ENCODE results near the gene PTPRK. TPM values are rescaled to one million over a fixed set of nuclear protein-coding genes. Genes with fewer than 3 reads are reported as not detected.

Gene PTPRK
- total RNA-seq, 4 donors from 2014 or later: 10.3 to 36.0 (median 20.5) TPM

DNA sequence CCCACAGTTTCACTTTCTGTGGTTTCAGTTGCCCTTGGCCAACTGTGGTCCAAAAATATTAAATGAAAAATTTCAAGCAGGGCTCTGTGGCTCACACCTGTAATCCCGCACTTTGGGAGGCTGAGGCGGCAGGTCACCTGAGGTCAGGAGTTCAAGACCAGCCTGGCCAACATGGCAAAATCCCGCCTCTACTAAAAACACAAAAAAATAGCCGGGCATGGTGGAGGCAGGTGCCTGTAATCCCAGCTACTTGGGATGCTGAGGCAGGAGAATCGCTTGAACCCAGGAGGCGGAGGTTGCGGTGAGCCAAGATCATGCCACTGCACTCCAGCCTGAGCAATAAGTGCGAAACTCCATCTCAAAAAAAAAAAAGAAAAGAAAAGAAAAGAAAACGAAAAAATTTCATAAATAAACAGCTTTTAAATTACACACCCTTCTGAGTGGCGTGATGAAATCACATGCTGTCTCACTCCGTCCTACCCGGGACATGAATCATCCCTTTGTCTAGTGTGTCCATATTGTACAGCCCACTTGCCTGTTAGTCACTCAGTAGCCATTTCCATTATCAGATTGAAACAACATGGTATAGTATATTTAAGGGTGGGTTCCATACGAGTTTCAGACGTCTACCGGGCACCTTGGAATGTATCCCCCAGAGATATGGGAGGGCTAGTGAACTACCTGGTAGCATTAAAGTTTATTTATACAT, 11.7 kb downstream of the PTPRK start:
- H3K27me3 ChIP-seq: peaks cover 0 to 14% (median 0%) of the 10 kb centered on the region in 4 donors
- no peaks in the 10 kb centered on the region for H3K9me3 ChIP-seq
- no peak for TF ChIP-seq POLR2A (IDR thresholded peaks at IDR 0.05)
- TF ChIP-seq, protein P1, sequence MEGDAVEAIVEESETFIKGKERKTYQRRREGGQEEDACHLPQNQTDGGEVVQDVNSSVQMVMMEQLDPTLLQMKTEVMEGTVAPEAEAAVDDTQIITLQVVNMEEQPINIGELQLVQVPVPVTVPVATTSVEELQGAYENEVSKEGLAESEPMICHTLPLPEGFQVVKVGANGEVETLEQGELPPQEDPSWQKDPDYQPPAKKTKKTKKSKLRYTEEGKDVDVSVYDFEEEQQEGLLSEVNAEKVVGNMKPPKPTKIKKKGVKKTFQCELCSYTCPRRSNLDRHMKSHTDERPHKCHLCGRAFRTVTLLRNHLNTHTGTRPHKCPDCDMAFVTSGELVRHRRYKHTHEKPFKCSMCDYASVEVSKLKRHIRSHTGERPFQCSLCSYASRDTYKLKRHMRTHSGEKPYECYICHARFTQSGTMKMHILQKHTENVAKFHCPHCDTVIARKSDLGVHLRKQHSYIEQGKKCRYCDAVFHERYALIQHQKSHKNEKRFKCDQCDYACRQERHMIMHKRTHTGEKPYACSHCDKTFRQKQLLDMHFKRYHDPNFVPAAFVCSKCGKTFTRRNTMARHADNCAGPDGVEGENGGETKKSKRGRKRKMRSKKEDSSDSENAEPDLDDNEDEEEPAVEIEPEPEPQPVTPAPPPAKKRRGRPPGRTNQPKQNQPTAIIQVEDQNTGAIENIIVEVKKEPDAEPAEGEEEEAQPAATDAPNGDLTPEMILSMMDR (IDR thresholded peaks at IDR 0.05): no peak
- no peak for DNase-seq
- peak overlapping the region in 2 of 4 donors; percentile 13 to 37 for H3K27ac ChIP-seq
- no peaks in the 10 kb centered on the region for H3K36me3 ChIP-seq
- intact Hi-C loops (cut with DNase I): no loop called here
- peaks cover 0 to 80% (median 15%) of the 10 kb centered on the region in 3 donors for H3K4me1 ChIP-seq
- H3K4me3 ChIP-seq: no peak overlapping the region
- 63 to 68% methylated on average over 15 of the region's 15 CpGs for WGBS, 2 donors

DNA sequence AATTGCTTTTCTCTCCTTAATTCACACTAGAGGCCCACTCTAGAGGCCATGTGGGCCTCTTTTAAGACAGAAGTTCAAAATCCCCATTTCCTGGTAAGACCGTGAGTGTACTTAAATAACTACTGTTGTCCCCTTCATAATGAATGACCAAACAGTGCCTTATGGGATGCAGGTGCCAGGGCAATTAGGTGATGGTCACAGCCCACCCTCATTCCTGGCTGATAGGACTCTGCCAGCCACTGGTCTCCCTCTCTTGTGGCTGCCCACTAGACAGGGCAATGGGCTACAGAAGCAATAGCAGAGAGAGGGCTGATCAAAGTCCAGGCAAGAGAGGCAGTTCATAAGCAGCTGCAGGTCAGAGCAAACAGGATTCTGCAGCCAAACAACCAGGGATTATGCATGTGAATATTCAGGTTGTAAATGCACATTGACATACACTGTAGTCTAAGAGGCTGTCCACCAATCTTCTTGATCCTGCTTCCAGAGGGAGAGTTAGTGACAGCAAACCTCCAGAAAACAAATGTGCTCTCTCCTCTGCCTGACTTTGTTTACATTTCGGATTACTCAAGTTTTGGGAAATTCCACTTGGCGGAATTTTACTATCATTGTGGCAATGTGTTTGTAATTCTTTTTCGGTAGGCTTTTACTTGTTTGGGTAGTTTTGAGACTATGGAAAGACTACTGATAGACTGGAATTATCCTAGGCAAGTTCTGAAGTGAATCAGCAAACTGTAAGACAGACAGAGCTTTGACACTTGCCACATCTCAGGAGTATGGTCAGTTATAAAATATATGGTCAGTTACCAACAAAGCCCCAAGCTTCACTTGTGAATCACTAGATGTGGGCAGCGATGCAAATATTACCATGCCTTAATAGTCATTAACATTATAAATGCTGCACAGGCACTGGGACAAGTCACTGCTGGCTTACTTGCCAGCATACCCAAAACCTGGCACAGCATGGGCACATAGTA, 12.8 kb downstream of the PTPRK start:
- Histone ChIP-seq H3K27me3 (peaks cover 0 to 5% (median 0%) of the 10 kb centered on the region in 4 donors), H3K9me3 (no peaks in the 10 kb centered on the region), H3K4me3 (no peak overlapping the region), H3K27ac (peak overlapping the region in 3 of 4 donors; percentile 13 to 37 (median 23)), H3K36me3 (no peaks in the 10 kb centered on the region), H3K4me1 (peaks cover 0 to 78% (median 15%) of the 10 kb centered on the region in 3 donors)
- TF ChIP-seq, protein P1 (IDR thresholded peaks at IDR 0.05): no peak
- TF ChIP-seq POLR2A (IDR thresholded peaks at IDR 0.05): no peak
- DNase-seq: no peak
- WGBS, 2 donors: 36 to 40% methylated on average over 5 of the region's 5 CpGs
- intact Hi-C loops (cut with DNase I): no loop called here

- no peaks in the 10 kb centered on the region for H3K36me3 ChIP-seq
- peaks cover 0 to 66% (median 19%) of the 10 kb centered on the region in 3 donors for H3K4me1 ChIP-seq
- WGBS, 2 donors: 63 to 66% methylated on average over 2 of the region's 2 CpGs
- no peak overlapping the region for H3K4me3 ChIP-seq
- intact Hi-C loops (cut with DNase I): no loop called here
- TF ChIP-seq, protein P1 (IDR thresholded peaks at IDR 0.05): no peak
- no peaks in the 10 kb centered on the region for H3K9me3 ChIP-seq
- DNase-seq: no peak
- H3K27me3 ChIP-seq: peaks cover 0 to 5% (median 0%) of the 10 kb centered on the region in 4 donors
- no peak overlapping the region for H3K27ac ChIP-seq
These were observed 14.8 kb downstream of the PTPRK start for GRCh38 chr6:128505603-128506002.

GRCh38 chr6:128504003-128504654, 16.3 kb downstream of the PTPRK start:
- no peak for TF ChIP-seq POLR2A (IDR thresholded peaks at IDR 0.05)
- TF ChIP-seq, protein P1 (IDR thresholded peaks at IDR 0.05): no peak
- WGBS, 2 donors: 31 to 59% methylated on average over 3 of the region's 3 CpGs
- Histone ChIP-seq H3K36me3 (no peaks in the 10 kb centered on the region), H3K27ac (no peak overlapping the region), H3K4me1 (peaks cover 0 to 65% (median 29%) of the 10 kb centered on the region in 3 donors), H3K4me3 (no peak overlapping the region), H3K9me3 (no peaks in the 10 kb centered on the region), H3K27me3 (no peaks in the 10 kb centered on the region)
- DNase-seq: no peak
- intact Hi-C loops (cut with DNase I): no loop called here
